Smooth muscle cell of the brain vasculature (primary cell): ENCODE measurements around the gene SBDS.

Experiments
- DNase-seq: peaks from one replicate; pipeline ENCODE4 v3.0.0-alpha.2; 2012; ENCODE audit warnings: low read depth, low spot score

Gene SBDS

GRCh38 chr7:66946545-66946944 is 48.8 kb downstream of the SBDS start:
- DNase-seq, result no peak

GRCh38 chr7:66939325-66939724 is 56.1 kb downstream of the SBDS start:
- DNase-seq, result no peak

- DNase-seq, result no peak
These were observed 57.4 kb downstream of the SBDS start for GRCh38 chr7:66937940-66938339.
